Erythroblast (primary cell): ENCODE measurements around the gene B3GNT7.
A peak's percentile ranks its signal among the peaks of the same experiment; 100 is the strongest.
"Not testable (repeated sequence)": the region's sequence is repeated elsewhere in the genome, so short reads cannot be mapped to it uniquely, and the experiment has no call there.

Experiments used
- DNase-seq, 2 experiments: peaks; one replicate each; lab custom pipeline; 2025; lab: John Stamatoyannopoulos, UW
- GATA1 ChIP-seq: IDR thresholded peaks from 2 replicates; pipeline ENCODE4 v1.6.1; 2011; ENCODE audit warnings: low read depth, mild to moderate bottlenecking, control low read depth, low read length, moderate library complexity
- POLR2A ChIP-seq: IDR thresholded peaks from 2 replicates; pipeline ENCODE4 v1.6.1; 2011; ENCODE audit warnings: mild to moderate bottlenecking, low read length

B3GNT7 gene, protein sequence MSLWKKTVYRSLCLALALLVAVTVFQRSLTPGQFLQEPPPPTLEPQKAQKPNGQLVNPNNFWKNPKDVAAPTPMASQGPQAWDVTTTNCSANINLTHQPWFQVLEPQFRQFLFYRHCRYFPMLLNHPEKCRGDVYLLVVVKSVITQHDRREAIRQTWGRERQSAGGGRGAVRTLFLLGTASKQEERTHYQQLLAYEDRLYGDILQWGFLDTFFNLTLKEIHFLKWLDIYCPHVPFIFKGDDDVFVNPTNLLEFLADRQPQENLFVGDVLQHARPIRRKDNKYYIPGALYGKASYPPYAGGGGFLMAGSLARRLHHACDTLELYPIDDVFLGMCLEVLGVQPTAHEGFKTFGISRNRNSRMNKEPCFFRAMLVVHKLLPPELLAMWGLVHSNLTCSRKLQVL

DNA sequence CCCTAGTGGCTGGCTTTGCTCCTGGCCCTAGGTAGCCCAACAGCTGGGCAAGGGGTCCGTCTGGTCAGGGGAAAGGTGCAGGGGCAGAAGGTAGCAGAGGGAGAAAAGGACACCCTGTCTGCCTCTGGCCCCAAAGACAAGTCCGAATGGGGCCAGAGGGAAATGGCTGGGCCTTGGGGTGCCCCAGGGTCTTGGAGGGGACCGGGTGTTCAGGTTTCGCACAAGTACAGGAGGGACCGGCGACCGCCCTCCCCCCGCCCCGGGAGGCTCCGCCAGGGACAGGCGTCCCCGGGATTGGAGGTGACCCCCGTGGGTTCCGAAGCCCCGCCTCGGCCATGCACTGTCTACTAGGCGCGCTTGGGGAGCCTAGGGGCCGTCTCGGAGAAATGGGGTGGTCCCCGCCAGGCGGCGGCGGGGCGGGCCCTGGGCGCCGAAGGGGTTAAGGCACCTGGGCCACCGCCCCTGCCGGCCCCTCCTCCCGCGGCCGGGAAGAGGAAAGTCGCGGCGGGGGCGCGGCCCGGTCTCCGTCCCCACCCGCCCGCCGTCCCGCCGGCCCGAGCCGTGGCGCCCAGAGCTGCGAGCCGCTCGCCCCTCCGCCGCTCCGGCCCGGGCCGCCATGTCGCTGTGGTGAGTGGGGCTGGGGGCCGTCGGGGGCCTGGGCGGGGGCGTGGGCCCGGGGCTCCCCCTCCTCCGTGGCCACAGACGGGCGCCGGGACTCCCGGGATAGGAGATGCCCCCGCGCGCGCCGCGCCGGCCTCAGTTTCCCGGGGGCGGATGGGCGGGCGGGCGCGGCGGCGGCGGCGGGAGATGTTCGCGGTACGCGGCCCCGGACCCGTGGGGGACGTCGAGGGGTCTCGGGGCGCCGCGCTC, at the start of gene B3GNT7:
B3GNT7 (plus strand) TSS at position 523 of the 870 bp plus-strand sequence; CDS start at position 617, 94 bp downstream.
- TF ChIP-seq GATA1, result no peak
- no peak for TF ChIP-seq POLR2A
- DNase-seq, result no peak

DNA sequence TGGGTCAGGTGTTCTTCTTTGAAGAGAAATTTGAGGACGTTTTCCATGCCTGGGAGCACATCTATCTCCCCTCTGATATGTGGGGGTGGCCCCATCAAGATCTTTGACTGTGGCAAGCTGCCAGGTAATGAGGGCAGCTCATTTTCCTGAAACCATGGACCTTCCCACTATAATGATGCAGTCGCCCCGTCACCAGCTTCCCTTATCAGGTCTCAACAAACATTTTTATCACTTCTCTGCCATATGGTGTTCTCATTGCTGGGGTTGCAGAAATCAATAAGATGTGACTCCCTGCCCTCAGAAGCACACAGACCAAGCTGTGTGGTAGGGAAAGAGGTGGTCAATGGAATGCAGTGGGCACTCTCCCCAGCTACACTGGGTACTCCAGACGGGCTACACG, 48.4 kb upstream of the B3GNT7 start:
- peak; percentile 94 to 97 for DNase-seq
- TF ChIP-seq GATA1, result peak; percentile 67
- TF ChIP-seq POLR2A, result no peak

DNA sequence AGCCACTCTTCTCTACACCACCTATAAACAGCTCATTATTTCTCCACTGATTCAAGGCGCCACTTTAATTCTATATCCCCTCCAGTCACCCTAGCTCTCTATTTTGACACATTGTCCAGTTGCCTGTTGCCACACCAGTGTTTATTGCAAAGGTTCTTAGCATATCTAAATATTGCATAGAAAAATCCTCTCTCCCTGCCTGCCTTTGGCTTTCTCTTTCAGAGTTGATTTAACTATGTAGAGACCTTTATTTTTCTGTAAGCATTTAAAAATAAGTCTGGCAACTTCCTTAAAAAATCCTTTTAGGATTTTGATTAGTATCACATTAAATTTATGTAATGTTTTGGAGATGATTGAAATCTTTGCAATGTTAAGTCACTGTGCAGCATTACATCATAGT, 47.9 kb upstream of the B3GNT7 start:
- TF ChIP-seq POLR2A, result no peak
- TF ChIP-seq GATA1, result no peak
- no peak for DNase-seq

DNA sequence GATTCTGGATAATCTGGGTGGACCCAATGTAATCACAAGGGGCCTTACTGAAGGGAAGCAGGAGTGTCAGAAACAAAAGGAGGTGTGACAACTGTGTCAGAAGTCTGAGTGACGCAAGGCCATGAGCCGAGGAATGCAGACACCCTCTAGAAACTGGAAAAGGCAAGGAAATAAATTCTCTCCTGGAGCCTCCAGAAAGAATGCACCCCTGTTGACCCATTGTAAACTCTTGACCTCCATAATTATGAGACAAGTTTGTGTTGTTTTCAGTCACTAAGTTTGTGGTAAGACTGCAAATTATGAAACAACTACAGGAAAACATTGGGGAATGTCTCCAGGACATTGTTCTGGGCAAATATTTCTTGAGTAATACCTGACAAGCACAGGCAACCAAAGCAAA, 47.3 kb upstream of the B3GNT7 start:
- TF ChIP-seq GATA1 (no peak), POLR2A (no peak)
- DNase-seq, result peak; percentile 40 to 55

DNA sequence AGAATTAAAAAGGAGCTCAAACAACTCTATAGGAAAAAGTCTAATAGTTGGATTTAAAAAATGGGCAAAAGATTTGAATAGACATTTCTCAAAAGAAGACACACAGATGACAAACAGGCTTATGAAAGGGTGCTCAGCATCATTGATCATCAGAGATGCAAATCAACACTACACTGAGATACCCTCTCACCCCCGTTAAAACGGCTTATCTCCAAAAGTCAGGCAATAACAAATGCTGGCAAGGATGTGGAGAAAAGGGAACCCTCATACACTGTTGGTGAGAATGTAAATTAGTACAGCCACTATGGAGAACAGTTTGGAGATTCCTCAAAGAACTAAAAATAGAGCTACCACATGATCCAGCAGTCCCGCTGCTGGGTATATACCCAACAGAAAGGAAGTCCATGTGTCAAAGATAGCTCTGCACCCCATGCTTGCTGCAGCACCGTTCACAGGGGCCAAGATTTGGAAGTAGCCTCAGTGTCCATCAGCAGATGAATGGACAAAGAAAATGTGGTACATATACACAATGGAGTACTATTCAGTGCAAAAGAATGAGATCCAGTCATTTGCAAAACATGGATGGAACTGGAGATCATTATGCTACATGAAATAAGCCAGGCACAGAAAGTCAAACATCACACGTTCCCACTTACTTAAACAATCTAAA, 46.7 kb upstream of the B3GNT7 start:
- TF ChIP-seq POLR2A (peak; percentile 18), GATA1 (no peak)
- DNase-seq, result peak; percentile 45 to 74

DNA sequence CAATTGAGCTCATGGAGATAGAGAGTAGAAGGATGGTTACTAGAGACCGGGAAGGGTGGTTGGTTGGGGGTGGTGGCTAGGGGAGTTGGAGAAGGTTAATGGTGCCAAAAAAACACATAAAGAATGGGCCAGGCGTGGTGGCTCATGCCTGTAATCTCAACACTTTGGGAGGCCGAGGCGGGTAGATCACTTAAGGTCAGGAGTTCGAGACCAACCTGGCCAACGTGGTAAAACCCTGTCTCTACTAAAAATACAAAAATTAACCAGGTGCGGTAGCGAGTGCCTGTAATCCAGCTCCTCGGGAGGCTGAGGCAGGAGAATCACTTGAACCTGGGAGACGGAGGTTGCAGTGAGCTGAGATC, 46.2 kb upstream of the B3GNT7 start:
- DNase-seq, result not testable (repeated sequence)

DNA sequence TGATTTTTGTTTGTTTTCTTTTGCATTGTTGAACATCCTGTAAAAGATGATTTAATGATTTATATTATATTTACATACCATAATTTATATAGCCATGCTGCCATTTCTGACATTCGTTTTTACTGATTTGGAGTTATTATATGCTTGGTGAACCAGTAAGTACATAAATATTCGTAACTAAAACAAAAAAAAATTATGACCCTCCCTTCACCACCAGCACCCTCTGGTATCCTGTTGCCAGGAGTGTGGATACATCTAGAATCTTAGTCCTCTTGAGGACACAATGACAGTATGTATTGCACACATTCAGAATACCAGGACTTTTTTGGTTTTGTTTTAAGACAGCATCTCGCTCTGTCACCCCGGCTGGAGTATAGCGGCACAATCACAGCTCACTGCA, 43.9 kb upstream of the B3GNT7 start:
- TF ChIP-seq GATA1, result no peak
- no peak for TF ChIP-seq POLR2A
- no peak for DNase-seq

DNA sequence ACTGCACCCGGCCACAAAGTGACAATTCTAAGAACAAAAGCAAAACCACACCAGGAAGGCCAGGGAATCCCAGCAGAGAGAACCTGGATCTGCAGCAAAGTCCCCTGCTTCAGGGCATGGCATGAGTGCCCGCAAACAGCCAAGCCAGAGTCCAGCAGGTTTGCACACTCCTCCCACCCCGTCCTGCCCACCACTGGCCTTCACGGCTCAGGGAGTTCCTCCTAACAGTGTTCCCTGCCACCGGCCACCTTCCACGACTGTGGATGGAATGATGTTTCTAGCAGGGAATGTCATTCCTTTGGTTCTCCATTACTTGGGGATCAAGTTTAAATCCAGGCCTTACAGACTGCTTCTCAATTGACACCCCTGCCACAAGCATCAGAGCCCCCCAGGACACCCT, 42.0 kb upstream of the B3GNT7 start:
- DNase-seq, result no peak

DNA sequence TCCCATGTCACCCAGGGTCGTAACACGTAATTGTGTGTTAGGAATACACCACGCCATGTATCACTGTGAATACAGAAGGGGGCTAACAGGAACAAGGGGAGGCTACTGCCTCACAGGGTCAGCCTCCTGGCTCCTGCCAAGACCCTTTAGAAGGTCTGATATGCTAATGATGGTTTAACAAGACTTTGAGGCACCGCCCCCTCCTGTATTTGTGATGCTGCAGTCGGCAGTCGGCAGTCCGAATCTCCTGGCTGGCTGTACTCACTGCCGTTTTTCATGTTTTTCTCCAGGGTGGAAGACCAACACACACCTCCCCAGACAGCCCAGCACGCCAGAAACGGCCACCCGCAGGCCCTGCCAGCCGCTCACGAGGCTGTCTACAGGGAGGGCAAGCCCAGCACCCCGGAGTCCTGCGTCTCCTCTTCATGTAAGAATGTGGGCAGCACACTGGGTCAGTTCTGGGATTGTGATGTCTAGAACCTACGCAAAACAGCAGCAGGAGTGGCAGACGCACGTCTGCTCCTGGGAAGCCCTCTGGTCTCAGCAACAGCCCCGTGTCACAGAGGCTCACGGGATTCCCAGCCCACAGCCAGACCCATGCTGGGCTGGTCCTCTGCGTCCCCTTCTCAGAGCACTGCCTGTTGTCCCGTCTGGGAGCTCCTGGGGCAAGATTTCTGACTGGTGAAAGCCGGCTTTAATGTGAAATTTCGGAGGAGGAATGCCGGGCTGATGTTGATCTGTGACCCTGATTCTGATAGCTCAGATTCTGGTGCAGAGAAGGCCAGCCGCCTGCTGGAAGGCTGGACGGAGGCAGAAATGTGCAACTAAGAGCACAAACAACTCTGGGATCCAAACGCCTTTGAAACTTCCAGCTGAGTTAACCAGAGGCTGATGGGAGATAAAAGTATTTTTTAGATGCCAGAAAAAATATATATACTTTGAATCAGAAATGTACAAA, 39.7 kb upstream of the B3GNT7 start:
- TF ChIP-seq GATA1, result no peak
- TF ChIP-seq POLR2A, result no peak
- no peak for DNase-seq

More for the DNA sequence above, 42.0 kb upstream of the B3GNT7 start:
- TF ChIP-seq POLR2A, result no peak
- TF ChIP-seq GATA1, result no peak

DNA sequence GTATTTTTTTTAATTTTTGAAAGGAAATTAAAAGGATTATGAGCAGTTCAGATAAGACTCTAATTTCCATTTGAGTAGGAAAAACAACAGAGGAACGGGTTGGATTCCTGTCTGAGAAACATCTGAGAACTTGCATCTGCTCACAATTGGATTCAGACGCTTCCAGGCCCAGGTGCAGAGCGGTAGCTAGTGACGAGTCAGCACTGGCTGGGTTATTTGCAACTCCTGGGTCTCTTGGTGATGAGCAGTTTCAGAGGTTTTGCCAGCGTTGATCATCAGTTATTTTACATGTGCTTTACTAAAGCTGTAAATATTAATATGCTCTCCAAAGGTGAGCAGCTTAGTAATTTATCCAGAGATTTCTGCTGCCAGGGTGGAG, 39.1 kb upstream of the B3GNT7 start:
- TF ChIP-seq GATA1, result no peak
- no peak for TF ChIP-seq POLR2A
- no peak for DNase-seq

DNA sequence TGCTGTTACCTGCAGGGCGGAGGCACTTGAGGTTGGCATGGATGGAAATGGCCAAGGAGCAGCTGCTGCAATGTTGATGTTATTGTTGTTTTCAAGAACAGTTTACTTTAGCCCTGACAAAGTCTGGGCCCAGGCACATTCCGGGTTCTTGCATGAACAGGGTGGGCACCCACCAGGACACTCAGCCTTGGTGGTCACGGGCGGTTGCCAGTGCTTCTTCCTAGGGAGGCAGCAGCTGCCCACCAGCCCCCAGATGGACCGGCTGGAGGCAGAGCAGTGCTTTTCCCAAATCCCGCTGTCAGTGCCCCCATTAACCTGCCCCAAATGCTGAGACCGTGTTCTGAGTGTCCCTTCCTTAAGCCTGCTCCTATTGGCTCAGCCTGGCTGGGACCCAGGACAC, 38.5 kb upstream of the B3GNT7 start:
- no peak for TF ChIP-seq POLR2A
- no peak for TF ChIP-seq GATA1
- DNase-seq, result no peak

DNA sequence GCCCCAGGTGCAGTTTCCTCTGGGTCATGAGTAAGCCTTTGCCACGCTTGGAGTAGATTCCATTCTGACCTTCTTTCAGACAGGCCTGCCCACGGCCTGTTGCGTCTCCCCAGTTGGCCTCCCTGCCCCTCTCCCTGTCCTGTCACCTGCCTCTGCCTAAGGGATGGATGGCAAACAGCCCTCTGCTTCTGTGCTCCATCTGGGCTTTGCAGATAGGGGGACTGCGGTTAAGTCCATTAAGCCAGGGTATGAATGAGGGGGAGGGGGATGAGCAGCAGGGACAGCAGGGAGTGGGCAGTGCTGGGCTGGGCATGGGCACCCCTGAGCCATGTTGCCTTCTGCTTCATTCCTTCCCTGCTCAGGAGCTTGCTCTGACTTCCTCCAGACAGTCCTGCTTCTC, 37.6 kb upstream of the B3GNT7 start:
- no peak for TF ChIP-seq GATA1
- no peak for TF ChIP-seq POLR2A
- no peak for DNase-seq

DNA sequence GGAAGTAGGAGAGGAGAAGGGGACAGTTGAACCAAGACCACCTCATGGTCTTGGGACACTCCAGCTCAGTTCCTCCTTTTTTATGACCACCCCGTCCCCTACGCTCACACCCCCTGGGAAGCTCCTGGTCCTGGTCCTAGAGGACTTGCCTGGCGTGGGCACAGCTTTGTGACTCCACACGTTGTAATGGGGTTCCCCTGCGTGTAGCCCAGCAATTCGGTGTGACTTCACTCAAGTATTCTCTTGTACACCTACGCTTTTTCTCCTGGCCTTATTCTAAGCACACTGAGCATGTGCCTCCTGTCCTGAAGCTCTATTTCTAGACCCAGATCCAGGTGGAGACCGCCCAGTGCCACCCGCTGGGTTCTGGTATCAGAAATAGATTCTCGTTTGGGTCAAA, 36.1 kb upstream of the B3GNT7 start:
- TF ChIP-seq GATA1 (no peak), POLR2A (no peak)
- no peak for DNase-seq
